CD4-positive, alpha-beta T cell treated with Interleukin-15 for 4 hours (primary cell): ENCODE measurements around the gene L3MBTL1.

Experiments
- DNase-seq: peaks from one replicate; pipeline ENCODE4 v3.0.0-alpha.2; 2020; ENCODE audit warnings: low spot score

L3MBTL1 gene

GRCh38 chr20:43506238-43506637, 1.3 kb upstream of the L3MBTL1 start:
- DNase-seq: no peak

GRCh38 chr20:43508106-43508505, 609 bp downstream of the L3MBTL1 start:
- DNase-seq: no peak

GRCh38 chr20:43508604-43509040, 1.1 kb downstream of the L3MBTL1 start:
- no peak for DNase-seq

- no peak for DNase-seq
Measured at GRCh38 chr20:43511879-43512278, 4.4 kb downstream of the L3MBTL1 start.

GRCh38 chr20:43513372-43513930, 6.0 kb downstream of the L3MBTL1 start:
- no peak for DNase-seq

GRCh38 chr20:43513931-43514647, 6.6 kb downstream of the L3MBTL1 start:
- peak; percentile 95 for DNase-seq

GRCh38 chr20:43514648-43514999, 7.1 kb downstream of the L3MBTL1 start:
- no peak for DNase-seq

- DNase-seq: no peak
Measured at GRCh38 chr20:43515628-43516027, 8.1 kb downstream of the L3MBTL1 start.

- DNase-seq: no peak
Measured at GRCh38 chr20:43516251-43516824, 8.8 kb downstream of the L3MBTL1 start.

- DNase-seq: no peak
Measured at GRCh38 chr20:43520074-43520630, 12.7 kb downstream of the L3MBTL1 start.

- no peak for DNase-seq
Measured at GRCh38 chr20:43525021-43525420, 17.5 kb downstream of the L3MBTL1 start.

GRCh38 chr20:43528258-43528875, 20.9 kb downstream of the L3MBTL1 start:
- no peak for DNase-seq

GRCh38 chr20:43529051-43529450, 21.6 kb downstream of the L3MBTL1 start:
- no peak for DNase-seq

- no peak for DNase-seq
Measured at GRCh38 chr20:43529457-43530153, 22.1 kb downstream of the L3MBTL1 start.

- DNase-seq: no peak
Measured at GRCh38 chr20:43530321-43531090, 23.0 kb downstream of the L3MBTL1 start.

GRCh38 chr20:43531091-43531443, 23.6 kb downstream of the L3MBTL1 start:
- no peak for DNase-seq

- no peak for DNase-seq
Measured at GRCh38 chr20:43532416-43533055, 25.0 kb downstream of the L3MBTL1 start.

GRCh38 chr20:43533060-43533459, 25.6 kb downstream of the L3MBTL1 start:
- DNase-seq: no peak

GRCh38 chr20:43534016-43534415, 26.5 kb downstream of the L3MBTL1 start:
- DNase-seq: no peak

GRCh38 chr20:43534791-43535350, 27.4 kb downstream of the L3MBTL1 start:
- no peak for DNase-seq
